ENCODE measurements around the gene LILRB3. TPM values are rescaled to one million over a fixed set of nuclear protein-coding genes. Genes with fewer than 3 reads are reported as not detected.
"Not testable (repeated sequence)": the region's sequence is repeated elsewhere in the genome, so short reads cannot be mapped to it uniquely, and the experiment has no call there.

Gene LILRB3
- total RNA-seq, 1 donor from 2014 or later = 61.5 TPM

DNA sequence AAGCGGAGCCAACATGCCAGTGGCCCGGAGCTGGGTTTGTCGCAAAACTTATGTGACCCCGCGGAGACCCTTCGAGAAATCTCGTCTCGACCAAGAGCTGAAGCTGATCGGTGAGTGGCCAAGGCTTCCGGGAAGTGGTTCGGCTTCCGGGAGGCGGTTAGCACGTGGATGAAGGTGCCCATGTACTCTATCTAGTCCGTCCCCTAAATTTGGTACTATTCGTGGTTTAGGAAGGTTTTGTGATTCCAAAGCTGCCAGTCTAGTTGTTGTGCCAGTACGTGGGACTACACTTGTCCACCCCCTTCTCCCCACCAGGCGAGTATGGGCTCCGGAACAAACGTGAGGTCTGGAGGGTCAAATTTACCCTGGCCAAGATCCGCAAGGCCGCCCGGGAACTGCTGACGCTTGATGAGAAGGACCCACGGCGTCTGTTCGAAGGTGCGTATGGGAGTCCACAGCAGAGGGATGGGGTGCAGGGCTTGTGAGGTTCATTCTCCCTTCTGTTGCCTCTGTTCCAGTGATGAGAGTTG, 21.6 kb downstream of the LILRB3 start:
- Histone ChIP-seq H3K27me3 (no peaks in the 10 kb centered on the region), H3K9me3 (no peaks in the 10 kb centered on the region), H3K27ac (peak overlapping the region; percentile 95), H3K4me3 (peak overlapping the region; percentile 90), H3K4me1 (peaks cover 46% of the 10 kb centered on the region), H3K36me3 (peaks cover 51% of the 10 kb centered on the region)
- no peak for ATAC-seq
- DNase-seq = no peak
- intact Hi-C loops (cut with DNase I) = no loop called here
- TF ChIP-seq, protein P1, sequence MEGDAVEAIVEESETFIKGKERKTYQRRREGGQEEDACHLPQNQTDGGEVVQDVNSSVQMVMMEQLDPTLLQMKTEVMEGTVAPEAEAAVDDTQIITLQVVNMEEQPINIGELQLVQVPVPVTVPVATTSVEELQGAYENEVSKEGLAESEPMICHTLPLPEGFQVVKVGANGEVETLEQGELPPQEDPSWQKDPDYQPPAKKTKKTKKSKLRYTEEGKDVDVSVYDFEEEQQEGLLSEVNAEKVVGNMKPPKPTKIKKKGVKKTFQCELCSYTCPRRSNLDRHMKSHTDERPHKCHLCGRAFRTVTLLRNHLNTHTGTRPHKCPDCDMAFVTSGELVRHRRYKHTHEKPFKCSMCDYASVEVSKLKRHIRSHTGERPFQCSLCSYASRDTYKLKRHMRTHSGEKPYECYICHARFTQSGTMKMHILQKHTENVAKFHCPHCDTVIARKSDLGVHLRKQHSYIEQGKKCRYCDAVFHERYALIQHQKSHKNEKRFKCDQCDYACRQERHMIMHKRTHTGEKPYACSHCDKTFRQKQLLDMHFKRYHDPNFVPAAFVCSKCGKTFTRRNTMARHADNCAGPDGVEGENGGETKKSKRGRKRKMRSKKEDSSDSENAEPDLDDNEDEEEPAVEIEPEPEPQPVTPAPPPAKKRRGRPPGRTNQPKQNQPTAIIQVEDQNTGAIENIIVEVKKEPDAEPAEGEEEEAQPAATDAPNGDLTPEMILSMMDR (IDR thresholded peaks at IDR 0.05) = no peak

DNA sequence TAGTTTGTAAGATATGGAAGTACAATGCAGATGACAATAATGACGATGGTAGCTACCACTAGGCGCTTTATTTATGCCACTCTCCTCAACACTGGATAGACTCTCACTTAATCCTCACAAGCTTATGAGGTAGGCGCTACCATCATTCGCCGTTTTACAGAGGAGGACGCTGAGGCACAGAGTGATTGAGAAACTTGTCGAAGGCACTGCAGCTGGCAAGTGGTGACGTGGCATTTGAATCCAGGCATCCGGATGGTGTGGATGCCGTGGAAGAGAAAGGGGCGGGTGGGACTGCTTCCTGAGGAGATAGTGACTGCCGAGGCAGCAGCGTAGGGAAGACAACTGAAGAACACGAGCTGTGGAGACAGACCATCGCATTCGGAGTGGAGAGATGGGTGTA, 23.4 kb downstream of the LILRB3 start:
- Histone ChIP-seq H3K27ac (no peak overlapping the region), H3K4me3 (no peak overlapping the region), H3K27me3 (no peaks in the 10 kb centered on the region), H3K36me3 (peaks cover 46% of the 10 kb centered on the region), H3K4me1 (peaks cover 34% of the 10 kb centered on the region), H3K9me3 (no peaks in the 10 kb centered on the region)
- intact Hi-C loops (cut with DNase I) = no loop called here
- TF ChIP-seq, protein P1 (IDR thresholded peaks at IDR 0.05) = no peak
- no peak for DNase-seq
- ATAC-seq = no peak

DNA sequence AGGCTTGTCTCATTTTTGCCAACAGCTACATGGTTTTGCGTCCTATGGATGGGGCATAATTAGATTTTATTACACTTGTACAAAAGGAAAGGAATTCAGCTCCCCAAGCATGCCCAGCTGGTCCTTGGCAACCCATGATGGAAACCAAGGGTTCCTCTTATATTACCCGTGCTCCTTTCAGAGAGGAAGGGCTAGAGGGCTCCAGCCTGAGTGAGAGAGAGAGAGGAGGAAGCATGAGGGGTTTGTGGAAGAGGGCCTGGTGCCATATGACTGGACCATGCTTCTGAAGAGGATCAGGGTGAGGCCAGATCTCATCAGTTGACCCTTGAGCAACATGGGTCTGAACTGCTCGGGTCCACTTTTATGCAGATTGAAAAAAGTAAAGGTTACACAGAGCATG, 25.7 kb downstream of the LILRB3 start:
- Histone ChIP-seq H3K4me3 (no peak overlapping the region), H3K27ac (no peak overlapping the region), H3K36me3 (peaks cover 42% of the 10 kb centered on the region), H3K4me1 (peaks cover 20% of the 10 kb centered on the region), H3K9me3 (no peaks in the 10 kb centered on the region), H3K27me3 (no peaks in the 10 kb centered on the region)
- TF ChIP-seq, protein P1 (IDR thresholded peaks at IDR 0.05) = no peak
- DNase-seq (no peak), ATAC-seq (no peak)
- intact Hi-C loops (cut with DNase I) = no loop called here

DNA sequence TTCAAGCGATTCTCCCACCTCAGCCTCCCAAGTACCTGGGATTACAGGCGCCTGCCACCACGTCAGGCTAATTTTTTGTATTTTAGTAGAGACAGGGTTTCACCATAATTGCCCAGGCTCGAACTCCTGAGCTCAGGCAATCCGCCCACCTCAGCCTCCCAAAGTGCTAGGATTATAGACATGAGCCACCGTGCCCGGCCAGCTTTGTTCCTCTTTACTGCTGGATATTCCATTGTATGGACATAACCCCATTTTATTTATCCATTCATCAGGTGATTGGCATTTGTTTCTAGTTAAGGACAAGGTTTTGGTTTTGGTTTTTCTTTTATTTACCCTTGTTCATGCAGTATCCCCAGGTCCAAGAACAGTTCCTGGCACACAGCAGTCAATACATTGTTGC, 26.3 kb downstream of the LILRB3 start:
- intact Hi-C loops (cut with DNase I) = no loop called here
- DNase-seq (no peak), ATAC-seq (no peak)
- no peaks in the 10 kb centered on the region for H3K9me3 ChIP-seq
- no peaks in the 10 kb centered on the region for H3K27me3 ChIP-seq
- no peak overlapping the region for H3K27ac ChIP-seq
- TF ChIP-seq, protein P1 (IDR thresholded peaks at IDR 0.05) = no peak
- no peak overlapping the region for H3K4me3 ChIP-seq
- peaks cover 20% of the 10 kb centered on the region for H3K4me1 ChIP-seq
- peaks cover 37% of the 10 kb centered on the region for H3K36me3 ChIP-seq

DNA sequence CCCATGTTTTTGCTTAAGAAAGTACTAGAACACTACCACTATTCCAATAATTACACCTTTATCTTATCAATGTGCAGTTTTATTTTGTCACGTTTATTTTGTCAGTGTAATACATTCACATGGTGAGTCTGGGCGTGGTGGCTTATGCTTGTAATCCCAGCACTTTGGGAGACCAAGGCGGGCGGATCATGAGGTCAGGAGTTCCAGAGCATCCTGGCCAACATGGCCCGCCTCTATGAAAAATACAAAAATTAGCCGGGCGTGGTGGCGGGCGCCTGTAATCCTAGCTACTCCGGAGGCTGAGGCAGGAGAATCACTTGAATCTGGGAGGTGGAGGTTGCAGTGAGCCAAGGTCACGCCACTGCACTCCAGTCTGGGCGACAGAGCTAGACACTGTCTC, 28.3 kb downstream of the LILRB3 start:
- H3K4me3 ChIP-seq; DNase-seq; ATAC-seq; H3K27ac ChIP-seq; intact Hi-C loops (cut with DNase I); H3K9me3 ChIP-seq; H3K27me3 ChIP-seq: not testable (repeated sequence)
- peaks cover 32% of the 10 kb centered on the region for H3K36me3 ChIP-seq
- H3K4me1 ChIP-seq = peaks cover 12% of the 10 kb centered on the region

DNA sequence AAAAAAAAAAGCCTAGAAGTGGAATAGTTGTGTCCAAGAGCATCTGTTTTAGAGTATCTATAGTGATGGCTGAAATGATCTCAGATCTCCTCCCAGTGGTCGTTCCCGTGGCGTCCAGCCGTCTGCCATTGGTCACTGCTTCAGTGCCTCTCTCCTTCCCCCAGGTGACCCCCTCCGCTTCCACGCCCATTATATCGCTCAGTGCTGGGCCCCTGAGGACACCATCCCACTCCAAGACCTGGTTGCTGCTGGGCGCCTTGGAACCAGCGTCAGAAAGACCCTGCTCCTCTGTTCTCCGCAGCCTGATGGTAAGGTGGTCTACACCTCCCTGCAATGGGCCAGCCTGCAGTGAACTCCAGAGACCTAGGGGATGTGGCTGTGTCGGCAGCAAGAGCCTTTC, 29.8 kb downstream of the LILRB3 start:
- H3K4me3 ChIP-seq = no peak overlapping the region
- no peaks in the 10 kb centered on the region for H3K9me3 ChIP-seq
- no peak overlapping the region for H3K27ac ChIP-seq
- H3K4me1 ChIP-seq = peaks cover 20% of the 10 kb centered on the region
- DNase-seq (no peak), ATAC-seq (no peak)
- intact Hi-C loops (cut with DNase I) = no loop called here
- H3K36me3 ChIP-seq = peaks cover 32% of the 10 kb centered on the region
- TF ChIP-seq, protein P1 (IDR thresholded peaks at IDR 0.05) = no peak
- no peaks in the 10 kb centered on the region for H3K27me3 ChIP-seq
